Esophagus squamous epithelium (tissue), 4 donors: ENCODE data around the gene MTMR4.

ENCODE experiments used
- CTCF ChIP-seq, 6 experiments: fragments of 450-650 bp in 4 of 6; fragments of 200-600 bp in 2 of 6; sonication (generic) in 2 of 6; IDR thresholded peaks; one replicate each; pipeline ENCODE4 v1.5.1; 2016 to 2019; ENCODE audit warnings: antibody characterized with exemption in 6 of 6, mild to moderate bottlenecking in 4 of 6, moderate library complexity in 4 of 6
- POLR2A ChIP-seq, 4 donors: fragments of 450-650 bp; IDR thresholded peaks; one replicate each; pipeline ENCODE4 v1.6.1; 2017; ENCODE audit warnings: antibody characterized with exemption in 4 of 4, mild to moderate bottlenecking in 4 of 4, moderate library complexity in 3 of 4

GRCh38 chr17:58560511-58560910 is 46.1 kb upstream of the MTMR4 start:
- TF ChIP-seq CTCF (IDR thresholded peaks at IDR 0.05): no peak
- TF ChIP-seq POLR2A (IDR thresholded peaks at IDR 0.05): no peak
